K562 (cell line): ENCODE data around the gene RGL4.

Source experiments
- BDP1 ChIP-seq: IDR thresholded peaks from 3 replicates; pipeline ENCODE4 v1.6.1; 2011; ENCODE audit not compliant: insufficient read length, insufficient read depth
- SP1 ChIP-seq: sonication (generic); formaldehyde crosslinking; IDR thresholded peaks from 2 replicates; pipeline ENCODE4 v1.8.1; 2022; ENCODE audit warnings: mild to moderate bottlenecking, missing genetic modification reagents
- ZNF561 ChIP-seq: fragments of 450-650 bp; formaldehyde crosslinking; conservative IDR thresholded peaks from 2 replicates; pipeline ENCODE4 v1.4.0; 2020; ENCODE audit warnings: mild to moderate bottlenecking, moderate library complexity
- TF ChIP-seq, protein P1 (sequence below), 3 experiments: IDR thresholded peaks in 2 of 3; conservative IDR thresholded peaks in 1 of 3; 2 replicates each; pipeline ENCODE4 v1.5.1; 2011 to 2012; ENCODE audit warnings: low read length in 3 of 3, mild to moderate bottlenecking in 3 of 3, control low read depth in 2 of 3, improper control_type of control experiment in 1 of 3, inconsistent platforms in 1 of 3, low read depth in 1 of 3, mixed read lengths in 1 of 3, moderate library complexity in 1 of 3; ENCODE audit not compliant: insufficient read depth in 2 of 3

DNA sequence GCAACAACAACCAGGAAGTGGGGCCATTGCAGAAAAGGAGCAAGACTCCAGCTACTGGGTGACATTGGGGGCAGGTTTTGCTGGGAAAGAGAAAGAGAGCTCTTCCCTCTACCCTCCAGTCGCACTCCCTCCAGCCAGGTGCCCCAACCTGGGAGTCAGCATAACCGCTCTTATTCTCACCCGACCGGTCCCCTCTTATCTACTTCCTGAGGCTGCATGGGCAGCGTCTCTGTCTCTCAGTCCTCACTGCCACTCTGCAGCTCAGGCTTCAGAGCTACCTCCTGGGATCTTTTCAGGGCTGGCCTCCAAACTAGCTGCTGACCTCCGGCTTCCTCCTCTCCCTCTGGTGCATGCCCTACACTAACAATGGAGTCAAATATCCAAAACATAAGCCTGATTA is 55.0 kb downstream of the RGL4 start:
- TF ChIP-seq SP1 (CRISPR knock-in tag) (no peak), BDP1 (no peak), ZNF561 (no peak)
- TF ChIP-seq, protein P1, sequence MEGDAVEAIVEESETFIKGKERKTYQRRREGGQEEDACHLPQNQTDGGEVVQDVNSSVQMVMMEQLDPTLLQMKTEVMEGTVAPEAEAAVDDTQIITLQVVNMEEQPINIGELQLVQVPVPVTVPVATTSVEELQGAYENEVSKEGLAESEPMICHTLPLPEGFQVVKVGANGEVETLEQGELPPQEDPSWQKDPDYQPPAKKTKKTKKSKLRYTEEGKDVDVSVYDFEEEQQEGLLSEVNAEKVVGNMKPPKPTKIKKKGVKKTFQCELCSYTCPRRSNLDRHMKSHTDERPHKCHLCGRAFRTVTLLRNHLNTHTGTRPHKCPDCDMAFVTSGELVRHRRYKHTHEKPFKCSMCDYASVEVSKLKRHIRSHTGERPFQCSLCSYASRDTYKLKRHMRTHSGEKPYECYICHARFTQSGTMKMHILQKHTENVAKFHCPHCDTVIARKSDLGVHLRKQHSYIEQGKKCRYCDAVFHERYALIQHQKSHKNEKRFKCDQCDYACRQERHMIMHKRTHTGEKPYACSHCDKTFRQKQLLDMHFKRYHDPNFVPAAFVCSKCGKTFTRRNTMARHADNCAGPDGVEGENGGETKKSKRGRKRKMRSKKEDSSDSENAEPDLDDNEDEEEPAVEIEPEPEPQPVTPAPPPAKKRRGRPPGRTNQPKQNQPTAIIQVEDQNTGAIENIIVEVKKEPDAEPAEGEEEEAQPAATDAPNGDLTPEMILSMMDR (IDR thresholded peaks at IDR 0.05 in 2 of 3, conservative IDR thresholded peaks at IDR 0.05 in 1 of 3; ENCODE audit: insufficient read depth in 2 of 3, low read depth in 1 of 3, low read length in 3 of 3) = no peak
